HEK293T (cell line): ENCODE results near the gene KRTAP10-7.
A peak's percentile ranks its signal among the peaks of the same experiment; 100 is the strongest.
"Not testable (repeated sequence)": the region's sequence is repeated elsewhere in the genome, so short reads cannot be mapped to it uniquely, and the experiment has no call there.

ENCODE experiments used
- CTCF ChIA-PET: fragments of 350-600 bp; formaldehyde crosslinking; extraction: SDS; loops from one replicate; lab custom pipeline; 2021; ENCODE audit warnings: antibody characterized with exemption, inconsistent platforms; lab: Yijun Ruan, JAX
- POLR2A ChIA-PET: fragments of 350-600 bp; formaldehyde crosslinking; extraction: SDS; loops from one replicate; lab custom pipeline; 2020; ENCODE audit warnings: antibody characterized with exemption, inconsistent platforms; lab: Yijun Ruan, JAX
- DNase-seq: peaks from one replicate; pipeline ENCODE4 v3.0.0; 2012; ENCODE audit warnings: mixed read lengths; ENCODE audit errors: extremely low spot score
- ARNT ChIP-seq: fragments of 450-650 bp; IDR thresholded peaks from 2 replicates; pipeline ENCODE4 v1.6.1; 2017; ENCODE audit warnings: mild to moderate bottlenecking
- BHLHE40 ChIP-seq: fragments of 450-650 bp; IDR thresholded peaks from 2 replicates; pipeline ENCODE4 v1.6.1; 2016; ENCODE audit warnings: mild to moderate bottlenecking, moderate library complexity, borderline replicate concordance
- CTBP1 ChIP-seq: fragments of 450-650 bp; IDR thresholded peaks from 2 replicates; pipeline ENCODE4 v1.6.1; 2016; ENCODE audit warnings: borderline replicate concordance
- ELF4 ChIP-seq: fragments of 450-650 bp; IDR thresholded peaks from 2 replicates; pipeline ENCODE4 v1.6.1; 2017; ENCODE audit warnings: antibody characterized with exemption
- FOXA1 ChIP-seq: fragments of 450-650 bp; IDR thresholded peaks from 2 replicates; pipeline ENCODE4 v1.6.1; 2016; ENCODE audit warnings: mild to moderate bottlenecking
- FOXK2 ChIP-seq: fragments of 450-650 bp; IDR thresholded peaks from 2 replicates; pipeline ENCODE4 v1.6.1; 2016; ENCODE audit warnings: mild to moderate bottlenecking
- FOXM1 ChIP-seq: fragments of 450-650 bp; IDR thresholded peaks from 2 replicates; pipeline ENCODE4 v1.6.1; 2017; ENCODE audit warnings: mild to moderate bottlenecking, borderline replicate concordance
- HDGF ChIP-seq: fragments of 450-650 bp; IDR thresholded peaks from 2 replicates; pipeline ENCODE4 v1.6.1; 2017; ENCODE audit warnings: antibody characterized with exemption, borderline replicate concordance
- L3MBTL2 ChIP-seq: fragments of 450-650 bp; conservative IDR thresholded peaks from 2 replicates; pipeline ENCODE4 v1.6.1; 2016; ENCODE audit warnings: mild to moderate bottlenecking
- LEF1 ChIP-seq: fragments of 450-650 bp; IDR thresholded peaks from 2 replicates; pipeline ENCODE4 v1.6.1; 2017; ENCODE audit warnings: mild to moderate bottlenecking, borderline replicate concordance
- NFRKB ChIP-seq: fragments of 450-650 bp; IDR thresholded peaks from 2 replicates; pipeline ENCODE4 v1.6.1; 2016; ENCODE audit warnings: mild to moderate bottlenecking, moderate library complexity
- SP1 ChIP-seq: fragments of 450-650 bp; IDR thresholded peaks from 2 replicates; pipeline ENCODE4 v1.6.1; 2017
- SUZ12 ChIP-seq: fragments of 450-650 bp; IDR thresholded peaks from 2 replicates; pipeline ENCODE4 v1.6.1; 2016; ENCODE audit warnings: mild to moderate bottlenecking
- TARDBP ChIP-seq: fragments of 450-650 bp; IDR thresholded peaks from 2 replicates; pipeline ENCODE4 v1.6.1; 2016
- ZNF384 ChIP-seq: fragments of 450-650 bp; IDR thresholded peaks from 2 replicates; pipeline ENCODE4 v1.6.1; 2016
- TF ChIP-seq, protein P1 (sequence below): fragments of 450-650 bp; IDR thresholded peaks from 2 replicates; pipeline ENCODE4 v1.6.1; 2016

The KRTAP10-7 gene

DNA sequence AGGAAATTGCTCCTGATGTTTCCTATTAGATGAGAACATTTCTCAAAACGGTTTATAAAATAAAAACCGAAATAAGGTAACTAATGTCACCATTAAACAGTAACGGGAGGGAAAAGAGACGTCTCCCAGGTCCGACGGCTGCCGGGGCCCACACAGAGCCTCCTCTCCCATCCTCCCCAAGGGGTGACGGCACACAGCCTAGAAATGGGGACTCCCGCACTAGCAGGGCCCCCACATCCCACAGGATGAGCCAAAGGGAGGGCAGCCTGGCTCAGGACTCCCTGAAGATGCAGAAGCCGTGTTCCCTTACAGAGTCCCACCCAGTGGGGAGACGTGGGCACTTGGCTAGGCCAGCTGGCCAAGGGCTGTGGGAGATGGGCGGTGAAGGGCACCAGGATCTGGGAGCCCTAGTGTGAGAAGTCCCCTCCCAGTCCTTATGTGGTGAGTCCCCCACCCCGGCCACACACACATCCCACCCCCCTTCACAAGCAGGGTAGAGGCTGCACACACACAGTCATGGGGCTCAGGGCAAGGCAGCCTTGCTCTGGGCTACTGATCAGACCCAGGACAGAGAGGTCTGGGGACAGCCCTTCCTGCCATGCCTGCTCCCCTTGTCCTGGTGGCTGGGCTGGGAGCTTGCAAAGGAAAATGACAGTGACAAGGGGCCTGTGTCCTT lies 45.1 kb upstream of the KRTAP10-7 start:
- ChIA-PET POLR2A (no interaction called here), CTCF (no interaction called here)
- peak; percentile 3 for DNase-seq
- TF ChIP-seq FOXK2 (no peak), LEF1 (no peak), FOXM1 (no peak), BHLHE40 (no peak), ARNT (no peak), ZNF384 (no peak), FOXA1 (no peak), SUZ12 (no peak), L3MBTL2 (no peak)
- TF ChIP-seq, protein P1, sequence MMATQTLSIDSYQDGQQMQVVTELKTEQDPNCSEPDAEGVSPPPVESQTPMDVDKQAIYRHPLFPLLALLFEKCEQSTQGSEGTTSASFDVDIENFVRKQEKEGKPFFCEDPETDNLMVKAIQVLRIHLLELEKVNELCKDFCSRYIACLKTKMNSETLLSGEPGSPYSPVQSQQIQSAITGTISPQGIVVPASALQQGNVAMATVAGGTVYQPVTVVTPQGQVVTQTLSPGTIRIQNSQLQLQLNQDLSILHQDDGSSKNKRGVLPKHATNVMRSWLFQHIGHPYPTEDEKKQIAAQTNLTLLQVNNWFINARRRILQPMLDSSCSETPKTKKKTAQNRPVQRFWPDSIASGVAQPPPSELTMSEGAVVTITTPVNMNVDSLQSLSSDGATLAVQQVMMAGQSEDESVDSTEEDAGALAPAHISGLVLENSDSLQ, result no peak

DNA sequence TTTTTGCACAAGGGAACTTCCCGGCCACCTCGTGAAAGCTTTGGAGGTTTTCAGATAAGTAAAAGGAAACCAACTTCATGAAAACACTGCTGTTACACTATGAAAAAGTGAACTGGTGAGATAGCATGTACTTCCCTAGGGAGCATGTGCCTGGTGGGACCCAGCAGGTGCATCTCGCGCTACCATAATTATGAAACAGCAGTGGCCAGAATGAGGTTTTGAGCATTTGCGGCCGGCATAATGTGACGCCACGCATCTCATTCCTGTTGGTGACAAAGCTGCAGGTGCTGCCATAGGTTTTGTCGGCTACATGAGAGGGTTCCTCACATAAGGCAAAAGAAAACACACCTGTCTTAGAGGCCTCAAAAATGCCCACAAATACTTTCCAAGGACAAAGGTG lies 43.5 kb upstream of the KRTAP10-7 start:
- TF ChIP-seq TARDBP, result no peak
- no peak for DNase-seq
- ChIA-PET POLR2A (no interaction called here), CTCF (interaction anchor here (0.6 kb wide), 1 partner anchor 157 kb away, joined by 3 read pairs; no protein-coding TSS in a partner anchor)

DNA sequence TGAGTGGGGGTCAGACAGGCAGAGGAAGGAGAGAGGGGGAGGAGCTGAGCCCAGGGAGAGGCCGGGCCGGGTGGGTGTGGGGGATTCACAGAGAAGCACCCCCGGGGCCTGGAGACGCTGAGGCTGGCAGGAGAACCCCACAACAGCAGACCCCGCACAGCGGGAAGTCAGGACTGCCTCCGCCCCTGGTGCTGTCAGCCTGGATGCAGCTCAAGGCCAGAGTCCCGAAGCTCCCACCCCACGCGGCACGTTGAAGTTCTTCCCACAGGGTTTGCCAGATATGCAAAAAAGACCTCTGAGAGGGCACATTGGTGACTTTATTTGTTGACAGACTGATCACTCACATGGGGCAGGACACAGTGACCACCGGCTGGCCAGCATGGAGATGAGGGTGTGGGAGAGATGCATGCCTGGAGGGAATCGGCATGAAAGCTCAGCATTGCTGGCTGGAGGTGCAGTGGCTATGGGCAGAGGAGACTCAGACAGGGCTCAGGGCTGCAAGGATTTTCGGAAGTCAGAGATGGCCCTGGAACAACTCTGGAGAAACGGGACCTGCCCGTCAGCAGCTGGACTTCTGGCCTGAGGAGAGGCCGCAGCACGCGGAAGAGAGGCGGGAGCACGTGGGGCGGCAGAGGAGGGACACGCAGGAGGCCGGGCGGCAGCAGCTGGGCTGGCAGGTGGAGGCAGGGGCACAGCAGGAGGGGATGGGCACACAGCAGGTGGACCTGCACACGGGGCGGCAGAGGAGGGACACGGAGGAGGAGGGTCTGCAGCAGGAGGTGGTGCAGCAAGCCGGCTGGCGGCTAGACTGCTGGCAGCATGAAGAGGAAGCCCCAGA lies 42.7 kb upstream of the KRTAP10-7 start:
- DNase-seq, result no peak
- POLR2A ChIA-PET, result no interaction called here
- TF ChIP-seq FOXA1, result no peak
- no peak for TF ChIP-seq L3MBTL2
- TF ChIP-seq FOXM1, result no peak
- no peak for TF ChIP-seq CTBP1
- TF ChIP-seq, protein P1, result no peak
- TF ChIP-seq SP1, result no peak
- CTCF ChIA-PET, result interaction anchor here (0.6 kb wide), 1 partner anchor 156 kb away, joined by 3 read pairs; no protein-coding TSS in a partner anchor

DNA sequence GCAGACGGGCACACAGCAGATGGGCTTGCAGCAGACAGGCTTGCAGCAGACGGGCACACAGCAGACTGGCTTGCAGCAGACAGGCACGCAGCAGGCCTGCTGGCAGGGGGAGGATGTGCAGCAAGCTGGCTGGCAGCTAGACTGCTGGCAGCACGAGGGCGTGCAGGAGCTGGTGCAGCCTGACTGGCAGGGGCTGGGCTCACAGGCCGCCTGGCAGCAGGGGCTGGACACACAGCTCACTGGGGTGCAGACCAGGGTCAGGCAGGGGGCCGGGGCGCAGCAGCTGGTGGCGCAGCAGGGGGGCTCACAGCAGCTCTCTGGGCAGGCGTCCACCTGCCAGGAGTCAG lies 42.1 kb upstream of the KRTAP10-7 start:
- CTCF ChIA-PET, DNase-seq, POLR2A ChIA-PET: not testable (repeated sequence)

DNA sequence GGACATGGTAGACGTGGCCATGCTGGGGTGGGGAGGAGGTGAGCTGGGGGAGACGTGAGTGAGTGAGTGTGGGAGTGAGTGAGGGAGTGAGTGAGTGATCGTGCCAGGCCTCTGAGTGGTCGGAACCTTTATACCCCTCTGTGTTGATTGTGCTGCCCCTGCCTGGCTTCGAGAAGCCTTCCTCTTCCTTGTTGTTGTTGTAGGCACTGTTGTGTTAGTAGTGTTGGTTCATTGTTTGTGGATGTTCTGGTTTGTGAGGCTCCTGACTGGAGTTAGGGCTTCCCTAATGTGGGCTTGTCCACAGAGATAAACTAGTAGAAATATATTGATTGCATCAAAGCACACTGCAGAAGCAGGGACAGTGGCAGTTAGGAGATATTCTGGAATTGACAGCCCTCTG lies 41.7 kb upstream of the KRTAP10-7 start, which contains the start of gene KRTAP10-3:
Gene KRTAP10-3, minus strand, starts transcription at position 101 of the 400 bp plus-strand sequence. Its CDS starts 80 bp downstream, at position 21.
- ChIA-PET CTCF (no interaction called here), POLR2A (no interaction called here)
- DNase-seq, result no peak
- TF ChIP-seq SP1, result no peak
- TF ChIP-seq FOXM1, result no peak
- no peak for TF ChIP-seq FOXA1
- no peak for TF ChIP-seq CTBP1
- TF ChIP-seq, protein P1, result no peak
- TF ChIP-seq L3MBTL2, result no peak
- no peak for TF ChIP-seq NFRKB
- TF ChIP-seq ELF4, result no peak
- no peak for TF ChIP-seq LEF1
- no peak for TF ChIP-seq BHLHE40
- TF ChIP-seq HDGF, result no peak
- no peak for TF ChIP-seq SUZ12
- TF ChIP-seq ARNT, result no peak
- TF ChIP-seq TARDBP, result no peak
- no peak for TF ChIP-seq FOXK2
- TF ChIP-seq ZNF384, result no peak

DNA sequence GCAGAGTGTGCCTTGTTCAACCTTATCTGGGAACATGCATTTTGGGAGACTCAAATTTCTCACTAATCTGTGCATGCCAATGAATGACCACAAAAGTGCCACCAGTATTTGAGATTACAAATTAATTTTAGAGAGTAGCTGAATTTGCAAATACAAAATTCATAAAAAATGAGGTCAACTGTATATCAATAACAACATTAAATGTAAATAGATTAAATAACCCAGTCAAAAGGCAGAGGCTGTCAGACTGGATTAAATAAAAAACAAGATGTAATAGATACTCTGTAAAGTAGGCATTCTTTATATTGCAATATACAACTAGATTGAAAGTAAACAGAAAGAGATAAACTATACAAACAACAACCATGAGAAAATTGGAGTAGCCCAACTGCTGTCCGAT lies 36.3 kb upstream of the KRTAP10-7 start:
- TF ChIP-seq L3MBTL2 (no peak), NFRKB (no peak), ELF4 (no peak)
- ChIA-PET CTCF (no interaction called here), POLR2A (no interaction called here)
- DNase-seq, result no peak

DNA sequence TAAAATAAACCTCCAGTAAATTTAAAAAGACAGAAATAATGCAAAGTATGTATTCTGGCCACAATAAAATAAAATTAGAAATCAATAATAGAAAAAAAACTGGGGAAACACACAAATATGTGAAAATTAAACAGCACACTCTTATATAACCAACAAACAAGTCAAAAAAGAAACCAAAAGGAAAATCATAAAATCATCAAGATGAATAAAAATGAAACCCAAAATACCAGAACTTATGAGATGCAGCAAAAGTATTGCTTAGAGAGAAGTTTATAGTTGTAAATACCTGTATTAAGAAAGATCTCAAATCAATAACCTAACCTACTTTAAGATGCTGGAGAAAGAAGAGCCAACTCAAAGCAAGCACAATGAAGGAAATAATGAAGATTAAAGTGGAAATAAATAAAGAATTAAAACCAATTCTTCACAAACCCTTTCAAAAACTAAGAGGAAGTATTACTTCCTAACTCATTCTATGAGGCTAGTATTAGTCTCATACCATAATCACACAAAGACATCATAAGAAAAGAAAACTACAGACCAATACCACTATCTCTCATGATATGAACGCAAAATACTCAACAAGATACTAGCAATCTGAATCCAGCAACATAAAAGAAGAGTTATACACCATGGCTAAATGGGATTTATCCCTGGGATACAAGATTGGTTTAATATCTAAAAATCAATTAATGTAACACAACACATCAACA lies 35.4 kb upstream of the KRTAP10-7 start:
- POLR2A ChIA-PET, result no interaction called here
- CTCF ChIA-PET, result no interaction called here
- DNase-seq, result no peak
- TF ChIP-seq SP1 (no peak), NFRKB (no peak), FOXK2 (no peak), ARNT (no peak), ELF4 (no peak), TARDBP (no peak), BHLHE40 (no peak)
- TF ChIP-seq, protein P1, result no peak
